ENCODE data around the gene DENND1A. TPM values are rescaled to one million over a fixed set of nuclear protein-coding genes. Genes with fewer than 3 reads are reported as not detected.

Gene DENND1A
- polyA plus RNA-seq, 1 experiment = 16.2 TPM

DNA sequence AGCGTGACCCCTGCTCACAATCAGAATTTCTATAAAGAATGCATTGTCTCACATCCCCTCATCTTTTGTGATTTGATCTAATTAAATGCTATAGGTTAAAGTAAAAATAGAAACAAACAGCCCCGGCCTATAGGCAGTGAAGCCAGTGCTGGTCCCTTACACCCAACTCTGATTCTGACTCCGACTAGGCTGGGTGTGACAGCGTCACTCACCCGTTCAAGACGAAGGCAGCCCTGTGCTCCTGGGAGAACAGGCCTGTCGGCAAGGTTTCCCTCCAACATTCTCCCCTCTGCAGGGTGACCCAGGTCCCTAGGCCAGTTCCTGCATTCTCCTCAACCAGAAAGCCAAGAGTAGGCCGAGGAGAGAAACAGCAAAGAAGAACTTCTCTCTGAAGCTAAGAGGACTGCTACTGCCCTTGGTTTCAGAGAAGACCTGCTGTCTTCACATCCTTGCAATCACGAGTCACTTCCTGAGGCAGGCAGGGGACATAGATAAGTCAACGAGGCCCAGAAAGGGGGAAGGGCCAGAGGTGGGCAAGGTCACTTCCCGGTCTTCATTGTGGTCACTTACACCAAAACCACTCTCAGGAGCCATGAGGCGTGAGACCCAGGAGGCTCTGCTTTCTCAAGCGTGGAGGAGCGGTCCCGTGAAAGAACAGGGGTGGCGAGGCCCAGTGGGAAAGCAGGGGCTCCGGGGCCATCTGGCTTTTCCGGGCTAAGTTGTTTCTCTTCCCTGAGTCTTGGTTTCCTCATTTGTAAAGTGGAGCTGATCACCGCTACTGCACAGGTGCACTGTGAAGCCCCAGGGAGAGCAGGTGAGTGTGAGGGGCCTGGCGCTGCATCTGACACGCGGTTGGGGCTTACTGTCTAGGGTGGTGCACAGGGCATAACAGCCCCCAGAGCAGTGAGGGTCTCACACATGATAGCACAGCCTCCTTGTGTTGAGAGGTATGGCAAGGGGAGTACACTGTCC lies 373.2 kb downstream of the DENND1A start:
- Histone ChIP-seq H3K4me3 (ENCODE audit: low read depth, low read length) (no peak overlapping the region), H3K27ac (ENCODE audit: low read depth, low read length) (no peak overlapping the region), H3K9me3 (ENCODE audit: control insufficient read depth, insufficient read depth, low read length) (no peaks in the 10 kb centered on the region), H3K27me3 (ENCODE audit: control insufficient read depth, insufficient read depth, low read length) (no peaks in the 10 kb centered on the region)
- no peak for DNase-seq (ENCODE audit: low read depth, low spot score)
- ChIA-PET POLR2A (no interaction called here), CTCF (no interaction called here)
- no peak for TF ChIP-seq CTCF (IDR thresholded peaks at IDR 0.05; ENCODE audit: low read depth, low read length)

- Histone ChIP-seq H3K4me3 (ENCODE audit: low read depth, low read length) (no peak overlapping the region), H3K27ac (ENCODE audit: low read depth, low read length) (no peak overlapping the region), H3K27me3 (ENCODE audit: control insufficient read depth, insufficient read depth, low read length) (no peaks in the 10 kb centered on the region), H3K9me3 (ENCODE audit: control insufficient read depth, insufficient read depth, low read length) (no peaks in the 10 kb centered on the region)
- POLR2A ChIA-PET = no interaction called here
- no peak for TF ChIP-seq CTCF (IDR thresholded peaks at IDR 0.05; ENCODE audit: low read depth, low read length)
- no peak for DNase-seq (ENCODE audit: low read depth, low spot score)
- CTCF ChIA-PET = no interaction called here
These were observed 374.3 kb downstream of the DENND1A start for GRCh38 chr9:123555646-123556045.

DNA sequence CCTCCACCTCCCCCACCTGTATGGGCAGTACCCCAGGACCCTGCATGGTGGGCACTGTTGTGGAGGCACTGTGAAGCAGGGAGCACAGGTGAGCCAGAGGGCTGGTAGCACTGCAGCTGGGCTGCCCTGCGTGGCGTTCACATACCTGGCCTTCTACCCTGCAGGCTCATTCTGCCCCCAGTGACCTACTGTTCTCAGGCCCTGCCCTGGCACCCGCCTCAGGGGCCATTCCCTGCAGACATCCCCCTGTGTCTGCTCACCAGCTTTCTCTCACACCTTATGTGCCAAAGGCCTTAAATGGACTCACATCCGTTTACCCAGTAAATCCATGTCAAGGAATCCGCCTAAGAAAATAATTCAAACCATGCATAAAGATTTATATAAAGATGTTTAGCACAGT lies 377.4 kb downstream of the DENND1A start:
- no peaks in the 10 kb centered on the region for H3K9me3 ChIP-seq (ENCODE audit: control insufficient read depth, insufficient read depth, low read length)
- ChIA-PET POLR2A (no interaction called here), CTCF (no interaction called here)
- H3K27me3 ChIP-seq (ENCODE audit: control insufficient read depth, insufficient read depth, low read length) = no peaks in the 10 kb centered on the region
- no peak overlapping the region for H3K27ac ChIP-seq (ENCODE audit: low read depth, low read length)
- no peak for TF ChIP-seq CTCF (IDR thresholded peaks at IDR 0.05; ENCODE audit: low read depth, low read length)
- no peak overlapping the region for H3K4me3 ChIP-seq (ENCODE audit: low read depth, low read length)
- no peak for DNase-seq (ENCODE audit: low read depth, low spot score)

DNA sequence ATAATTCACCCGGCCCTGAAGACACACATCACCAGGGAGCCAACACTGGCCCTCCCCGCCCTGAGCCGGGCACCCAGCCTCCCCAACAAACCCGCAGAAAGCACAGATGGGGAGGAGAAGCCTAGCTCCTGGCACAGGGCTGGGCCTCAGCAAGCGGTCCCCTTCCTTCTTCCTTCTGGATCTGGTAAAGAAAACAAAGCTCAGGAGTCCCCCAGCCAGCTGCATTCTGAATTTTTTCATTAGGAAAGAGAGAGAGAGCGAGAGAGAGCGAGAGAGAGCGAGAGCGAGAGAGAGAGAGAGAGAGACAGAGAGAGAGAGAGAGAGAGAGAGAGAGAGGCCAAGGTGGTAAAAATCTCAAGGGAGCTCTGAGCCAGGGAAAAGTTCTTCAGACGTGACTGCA lies 378.2 kb downstream of the DENND1A start:
- DNase-seq (ENCODE audit: low read depth, low spot score) = no peak
- Histone ChIP-seq H3K27ac (ENCODE audit: low read depth, low read length) (no peak overlapping the region), H3K4me3 (ENCODE audit: low read depth, low read length) (no peak overlapping the region), H3K9me3 (ENCODE audit: control insufficient read depth, insufficient read depth, low read length) (no peaks in the 10 kb centered on the region), H3K27me3 (ENCODE audit: control insufficient read depth, insufficient read depth, low read length) (no peaks in the 10 kb centered on the region)
- TF ChIP-seq CTCF (IDR thresholded peaks at IDR 0.05; ENCODE audit: low read depth, low read length) = no peak
- ChIA-PET CTCF (interaction anchor here (0.6 kb wide), 1 partner anchor 86 kb away, joined by 3 read pairs; no protein-coding TSS in a partner anchor), POLR2A (no interaction called here)

- no peak overlapping the region for H3K4me3 ChIP-seq (ENCODE audit: low read depth, low read length)
- ChIA-PET CTCF (no interaction called here), POLR2A (no interaction called here)
- no peak overlapping the region for H3K27ac ChIP-seq (ENCODE audit: low read depth, low read length)
- DNase-seq (ENCODE audit: low read depth, low spot score) = no peak
- no peaks in the 10 kb centered on the region for H3K27me3 ChIP-seq (ENCODE audit: control insufficient read depth, insufficient read depth, low read length)
- TF ChIP-seq CTCF (IDR thresholded peaks at IDR 0.05; ENCODE audit: low read depth, low read length) = no peak
- H3K9me3 ChIP-seq (ENCODE audit: control insufficient read depth, insufficient read depth, low read length) = no peaks in the 10 kb centered on the region
These were observed 379.1 kb downstream of the DENND1A start for GRCh38 chr9:123550797-123551196.
